Measurements from ENCODE around the gene MTMR2.

GRCh38 chr11:95925011-95925410 is 1.1 kb upstream of the MTMR2 start:
- TF ChIP-seq CTCF (IDR thresholded peaks at IDR 0.05) (no peak), POLR2A (IDR thresholded peaks at IDR 0.05) (no peak)
